Kidney glomerular epithelial cell (primary cell): ENCODE measurements around the gene VMP1.
"Not testable (repeated sequence)": the region's sequence is repeated elsewhere in the genome, so short reads cannot be mapped to it uniquely, and the experiment has no call there.

Experiments used
- DNase-seq: peaks from one replicate; lab custom pipeline; 2025; lab: John Stamatoyannopoulos, UW

VMP1 gene

DNA sequence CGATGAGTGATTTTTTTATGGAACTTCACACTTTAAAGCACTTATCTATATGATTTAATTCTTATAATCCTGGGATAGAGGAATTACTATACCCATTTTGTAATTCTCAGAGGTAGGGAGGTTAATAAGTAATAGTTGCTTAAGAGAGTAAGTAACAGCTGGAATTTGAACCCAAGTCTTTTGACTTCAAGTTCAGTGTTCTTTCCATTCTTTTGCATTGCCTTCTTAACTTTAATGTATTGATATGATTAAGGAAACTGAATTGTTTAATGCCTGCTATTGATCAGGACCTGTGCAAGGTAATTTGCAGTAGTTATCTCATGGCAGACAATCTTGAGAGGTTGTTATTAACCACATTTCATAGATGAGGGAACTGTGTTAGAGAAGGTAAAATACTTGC is 106.8 kb downstream of the VMP1 start:
- DNase-seq, result no peak

GRCh38 chr17:59814685-59815084 is 107.2 kb downstream of the VMP1 start:
- no peak for DNase-seq

GRCh38 chr17:59815965-59816364 is 108.5 kb downstream of the VMP1 start:
- no peak for DNase-seq

- DNase-seq, result no peak
Measured at GRCh38 chr17:59825533-59826322, 118.3 kb downstream of the VMP1 start.

DNA sequence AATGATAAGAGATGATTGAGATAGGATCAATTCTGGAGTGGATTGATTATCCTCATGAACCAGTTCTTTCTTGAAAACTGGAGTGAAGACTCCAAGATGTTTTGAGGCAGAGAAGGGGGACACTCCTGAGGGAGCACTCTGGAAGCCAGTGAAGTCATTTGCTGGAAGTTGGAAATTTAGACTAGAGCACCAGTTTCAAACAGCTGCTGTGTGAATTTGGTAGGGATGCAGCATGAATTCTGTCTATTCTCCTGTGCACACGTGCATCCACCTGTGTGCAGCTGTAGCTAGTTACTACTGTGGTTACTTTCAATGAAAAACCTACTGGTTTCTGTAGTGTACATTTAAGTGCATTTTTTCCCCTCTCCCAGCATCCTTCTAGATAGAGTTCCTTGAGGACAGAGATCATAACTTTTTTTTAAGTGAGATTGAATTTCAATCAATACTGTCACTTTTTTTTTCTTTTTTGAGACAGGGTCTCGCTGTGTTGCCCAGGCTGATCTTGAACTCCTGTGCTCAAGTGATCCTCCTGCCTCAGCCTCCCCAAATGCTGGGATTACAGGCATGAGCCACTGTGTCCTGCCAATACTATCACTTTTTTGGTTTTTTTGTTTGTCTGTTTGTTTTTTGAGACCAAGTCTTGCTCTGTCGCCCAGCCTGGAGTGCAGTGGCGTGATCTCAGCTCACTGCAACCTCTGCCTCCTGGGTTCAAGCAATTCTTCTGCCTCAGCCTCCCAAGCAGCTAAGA is 119.4 kb downstream of the VMP1 start:
- DNase-seq, result no peak

- peak; percentile 47 for DNase-seq
Measured at GRCh38 chr17:59827721-59828477, 120.4 kb downstream of the VMP1 start.

GRCh38 chr17:59828478-59828760 is 121.0 kb downstream of the VMP1 start:
- no peak for DNase-seq

DNA sequence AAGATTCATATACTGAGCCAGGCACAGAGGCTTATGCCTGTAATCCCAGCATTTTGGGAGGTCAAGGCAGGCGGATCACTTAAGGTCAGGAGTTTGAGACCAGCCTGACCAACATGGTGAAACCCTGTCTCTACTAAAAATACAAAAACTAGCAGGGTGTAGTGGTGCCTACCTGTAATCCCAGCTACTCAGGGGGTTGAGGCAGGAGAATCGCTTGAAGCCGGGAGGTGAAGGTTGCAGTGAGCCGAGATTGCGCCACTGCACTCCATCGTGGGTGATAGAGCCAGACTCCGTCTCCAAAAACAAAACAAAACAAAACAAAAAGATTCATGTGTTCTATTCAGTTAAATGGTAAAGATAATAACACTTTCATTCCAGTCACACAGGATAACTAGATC is 121.4 kb downstream of the VMP1 start:
- DNase-seq, result not testable (repeated sequence)

DNA sequence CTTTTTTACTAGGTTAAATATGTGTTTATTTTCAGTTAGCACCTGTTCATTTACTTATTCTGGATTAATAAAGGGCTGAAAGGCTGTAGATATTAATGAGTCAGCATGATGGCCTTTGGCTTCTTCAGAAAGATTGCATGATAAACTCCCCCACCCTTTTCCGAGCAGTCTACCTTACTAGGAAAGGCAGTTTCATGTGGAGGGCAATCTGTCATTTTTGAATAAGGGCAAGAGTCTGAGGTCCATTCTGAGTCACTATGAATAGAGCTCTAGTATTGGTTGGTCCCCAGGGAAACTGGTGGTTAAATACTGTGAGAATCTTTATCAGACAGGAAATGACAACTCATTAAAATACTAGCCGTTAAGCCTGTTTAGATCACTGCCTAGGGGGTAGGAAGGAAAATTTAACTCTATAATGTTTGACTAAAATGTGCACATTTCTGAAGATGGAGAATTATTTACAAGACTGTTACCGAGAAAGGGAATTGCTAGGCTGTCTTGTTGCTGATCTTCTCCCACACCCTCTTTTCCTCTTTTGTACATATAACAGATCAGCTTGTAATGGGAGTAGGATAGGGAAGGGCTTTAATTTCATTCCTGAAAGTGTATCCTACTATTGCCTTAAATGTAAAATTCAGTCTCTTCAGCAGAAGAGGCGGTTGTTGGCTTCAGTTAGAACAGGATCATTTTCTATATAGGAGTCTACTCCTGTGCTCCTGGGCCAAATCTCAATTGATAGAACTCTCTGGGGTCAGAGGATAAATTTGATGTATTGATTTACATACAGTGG is 122.0 kb downstream of the VMP1 start:
- DNase-seq, result peak; percentile 100

GRCh38 chr17:59830007-59830630 is 122.7 kb downstream of the VMP1 start:
- DNase-seq, result peak; percentile 90

GRCh38 chr17:59830846-59831486 is 123.5 kb downstream of the VMP1 start:
- no peak for DNase-seq

DNA sequence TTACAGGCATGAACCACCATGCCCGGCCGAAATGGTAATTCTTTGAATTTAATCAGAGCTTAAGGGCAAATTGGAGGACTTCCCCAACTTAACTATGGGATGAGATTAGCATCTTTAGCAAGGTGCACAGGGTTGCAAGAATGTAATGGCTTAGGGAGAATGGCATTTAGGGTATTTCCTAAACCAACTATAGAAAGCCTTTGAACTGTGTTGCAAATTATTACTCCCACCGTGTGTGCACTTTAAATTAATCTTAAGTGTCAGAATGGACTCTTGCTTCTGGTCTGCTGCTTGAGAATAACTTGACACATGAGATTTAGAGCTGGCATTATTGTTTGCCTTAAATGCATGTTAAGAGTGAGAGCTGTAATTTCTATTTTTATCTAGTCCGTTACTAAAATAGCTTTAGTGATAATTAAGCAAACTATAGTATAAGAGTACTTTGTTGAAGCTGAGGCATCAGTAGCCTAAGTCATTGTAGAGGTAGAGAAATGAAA is 125.5 kb downstream of the VMP1 start:
- DNase-seq, result peak; percentile 78

DNA sequence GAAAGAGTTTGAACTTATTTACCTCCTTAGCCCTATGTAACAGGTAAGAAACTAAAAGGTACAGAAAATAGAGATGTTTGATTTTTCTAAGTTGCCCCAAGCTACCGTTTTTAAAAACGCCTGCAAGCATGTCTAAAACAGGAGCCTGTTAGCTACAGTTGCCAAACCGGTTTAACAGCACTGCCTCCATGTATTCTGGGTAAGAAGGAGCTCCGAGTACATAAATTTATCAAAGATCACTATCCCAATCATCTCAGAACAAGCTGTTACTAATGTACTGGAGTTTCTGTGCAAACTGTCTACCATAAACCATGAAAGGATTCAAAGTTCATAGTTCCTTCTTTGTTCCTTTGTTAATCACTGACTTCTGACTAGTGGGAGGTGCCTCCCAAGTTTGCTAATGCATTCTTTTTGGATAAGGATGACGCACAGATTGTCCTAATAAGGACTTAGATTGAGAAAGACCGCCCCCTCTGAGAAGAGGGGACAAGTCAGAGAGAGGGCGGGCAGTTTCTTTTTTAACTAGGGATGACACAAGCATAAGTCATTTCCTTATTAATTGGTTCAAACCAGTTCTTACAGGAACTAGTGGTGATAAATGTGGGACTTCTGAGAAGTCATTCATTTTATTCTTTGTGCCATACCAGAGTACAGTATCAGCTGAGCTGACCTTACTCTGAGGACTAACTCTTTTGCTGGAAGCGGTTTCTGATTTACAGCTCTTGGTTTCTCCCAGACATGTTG is 130.0 kb downstream of the VMP1 start:
- DNase-seq, result peak; percentile 100

DNA sequence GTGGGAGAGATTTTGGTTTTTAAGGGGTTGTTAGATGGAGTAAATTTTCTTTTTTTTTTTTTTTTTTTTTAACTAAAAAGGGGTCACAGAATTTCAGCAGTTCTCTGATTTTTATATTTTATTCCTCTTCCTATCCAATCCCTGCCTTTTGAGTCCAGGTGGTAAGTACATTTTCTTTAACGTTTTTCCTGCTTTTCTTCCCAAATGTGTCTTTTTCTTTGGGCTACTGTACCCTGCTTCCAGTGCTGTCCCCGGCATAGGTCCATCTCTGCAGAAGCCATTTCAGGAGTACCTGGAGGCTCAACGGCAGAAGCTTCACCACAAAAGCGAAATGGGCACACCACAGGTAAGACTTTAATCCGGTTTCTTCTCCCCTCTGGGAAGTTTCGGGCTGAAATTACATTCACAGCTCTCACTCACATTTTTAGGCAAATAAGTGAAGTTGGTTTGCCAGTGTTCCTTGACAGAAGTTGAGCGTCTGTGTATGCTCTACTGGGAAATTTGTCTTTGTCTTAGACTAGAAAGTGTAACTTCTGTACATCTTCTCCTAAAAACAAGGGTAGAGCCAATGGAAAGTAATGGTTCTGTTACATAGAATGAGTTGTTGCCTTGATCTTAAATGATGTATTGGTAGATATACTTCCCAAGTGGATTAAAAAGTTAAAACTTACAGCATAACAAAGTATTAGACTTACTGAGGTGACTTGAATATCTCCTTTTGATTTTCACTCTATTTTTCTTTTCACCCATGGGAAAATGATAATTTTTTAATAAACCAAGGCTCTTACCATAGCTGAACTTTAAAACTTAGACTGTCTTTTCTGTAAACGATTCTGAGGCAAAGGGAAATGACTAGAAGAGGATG is 130.8 kb downstream of the VMP1 start:
- peak; percentile 85 for DNase-seq

GRCh38 chr17:59839651-59840328 is 132.3 kb downstream of the VMP1 start:
- peak; percentile 77 for DNase-seq

DNA sequence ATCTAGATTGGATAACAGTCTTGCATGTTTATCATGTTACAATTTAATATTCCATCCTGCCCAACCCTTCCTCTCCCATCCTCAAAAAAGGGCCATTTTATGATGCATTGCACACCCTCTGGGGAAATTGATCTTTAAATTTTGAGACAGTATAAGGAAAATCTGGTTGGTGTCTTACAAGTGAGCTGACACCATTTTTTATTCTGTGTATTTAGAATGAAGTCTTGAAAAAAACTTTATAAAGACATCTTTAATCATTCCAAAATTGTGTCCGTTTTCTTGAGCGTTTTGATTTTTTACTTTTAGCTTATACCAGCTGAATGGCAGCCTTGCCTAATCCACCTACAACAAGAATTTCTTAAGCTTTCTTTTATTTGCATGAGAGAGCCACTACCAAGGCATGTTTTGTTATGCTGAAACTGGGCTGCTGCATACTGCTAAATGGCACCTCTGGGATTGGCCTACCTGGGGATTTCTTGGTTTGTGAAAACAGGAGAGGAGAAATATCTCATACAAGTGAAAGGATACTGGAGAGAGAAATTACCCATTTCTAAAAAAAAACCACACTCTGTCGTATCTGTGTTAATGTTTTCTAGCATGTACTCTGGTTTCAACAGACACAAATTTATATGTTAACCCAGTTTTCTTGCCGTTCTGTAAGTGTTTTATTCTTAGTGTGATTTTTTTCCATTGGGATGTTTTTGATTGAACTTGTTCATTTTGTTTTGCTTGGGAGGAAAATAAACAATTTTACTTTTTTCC is 133.1 kb downstream of the VMP1 start:
- DNase-seq, result no peak

- DNase-seq, result not testable (repeated sequence)
Measured at GRCh38 chr17:59841091-59841881, 133.8 kb downstream of the VMP1 start.
